ENCODE data around the gene ADARB1.

Gene ADARB1

GRCh38 chr21:45078371-45078770 is 4.0 kb downstream of the ADARB1 start:
- no peak for DNase-seq

- peak; percentile 34 for DNase-seq
These were observed 4.5 kb downstream of the ADARB1 start for GRCh38 chr21:45078877-45079281.

- peak; percentile 34 for DNase-seq
These were observed 5.0 kb downstream of the ADARB1 start for GRCh38 chr21:45079351-45079750.

- no peak for DNase-seq
These were observed 5.9 kb downstream of the ADARB1 start for GRCh38 chr21:45080232-45080631.

GRCh38 chr21:45080639-45081414 is 6.4 kb downstream of the ADARB1 start:
- DNase-seq, result no peak

GRCh38 chr21:45081636-45082035 is 7.3 kb downstream of the ADARB1 start:
- DNase-seq, result no peak

- DNase-seq, result no peak
These were observed 8.4 kb downstream of the ADARB1 start for GRCh38 chr21:45082736-45083135.

- no peak for DNase-seq
These were observed 9.7 kb downstream of the ADARB1 start for GRCh38 chr21:45084121-45084520.

- no peak for DNase-seq
These were observed 10.6 kb downstream of the ADARB1 start for GRCh38 chr21:45084881-45085536.

GRCh38 chr21:45085700-45086099 is 11.3 kb downstream of the ADARB1 start:
- DNase-seq, result no peak

- DNase-seq, result no peak
These were observed 12.1 kb downstream of the ADARB1 start for GRCh38 chr21:45086337-45086958.

- peak; percentile 91 for DNase-seq
These were observed 12.8 kb downstream of the ADARB1 start for GRCh38 chr21:45087022-45087823.

GRCh38 chr21:45088116-45088515 is 13.7 kb downstream of the ADARB1 start:
- no peak for DNase-seq

GRCh38 chr21:45088729-45089128 is 14.3 kb downstream of the ADARB1 start:
- DNase-seq, result no peak

GRCh38 chr21:45089964-45090363 is 15.6 kb downstream of the ADARB1 start:
- no peak for DNase-seq

GRCh38 chr21:45090966-45091365 is 16.6 kb downstream of the ADARB1 start:
- no peak for DNase-seq

GRCh38 chr21:45091550-45092322 is 17.4 kb downstream of the ADARB1 start:
- no peak for DNase-seq

- no peak for DNase-seq
These were observed 18.7 kb downstream of the ADARB1 start for GRCh38 chr21:45093035-45093532.

- no peak for DNase-seq
These were observed 20.0 kb downstream of the ADARB1 start for GRCh38 chr21:45094412-45094811.

- no peak for DNase-seq
These were observed 21.1 kb downstream of the ADARB1 start for GRCh38 chr21:45095505-45095904.

- no peak for DNase-seq
These were observed 21.8 kb downstream of the ADARB1 start for GRCh38 chr21:45096217-45096616.

GRCh38 chr21:45097827-45098387 is 23.5 kb downstream of the ADARB1 start:
- DNase-seq, result no peak

All from OCI-M1 (cell line).